ENCODE results near the gene RAB11B.
"Not testable (repeated sequence)": the region's sequence is repeated elsewhere in the genome, so short reads cannot be mapped to it uniquely, and the experiment has no call there.

The RAB11B gene

DNA sequence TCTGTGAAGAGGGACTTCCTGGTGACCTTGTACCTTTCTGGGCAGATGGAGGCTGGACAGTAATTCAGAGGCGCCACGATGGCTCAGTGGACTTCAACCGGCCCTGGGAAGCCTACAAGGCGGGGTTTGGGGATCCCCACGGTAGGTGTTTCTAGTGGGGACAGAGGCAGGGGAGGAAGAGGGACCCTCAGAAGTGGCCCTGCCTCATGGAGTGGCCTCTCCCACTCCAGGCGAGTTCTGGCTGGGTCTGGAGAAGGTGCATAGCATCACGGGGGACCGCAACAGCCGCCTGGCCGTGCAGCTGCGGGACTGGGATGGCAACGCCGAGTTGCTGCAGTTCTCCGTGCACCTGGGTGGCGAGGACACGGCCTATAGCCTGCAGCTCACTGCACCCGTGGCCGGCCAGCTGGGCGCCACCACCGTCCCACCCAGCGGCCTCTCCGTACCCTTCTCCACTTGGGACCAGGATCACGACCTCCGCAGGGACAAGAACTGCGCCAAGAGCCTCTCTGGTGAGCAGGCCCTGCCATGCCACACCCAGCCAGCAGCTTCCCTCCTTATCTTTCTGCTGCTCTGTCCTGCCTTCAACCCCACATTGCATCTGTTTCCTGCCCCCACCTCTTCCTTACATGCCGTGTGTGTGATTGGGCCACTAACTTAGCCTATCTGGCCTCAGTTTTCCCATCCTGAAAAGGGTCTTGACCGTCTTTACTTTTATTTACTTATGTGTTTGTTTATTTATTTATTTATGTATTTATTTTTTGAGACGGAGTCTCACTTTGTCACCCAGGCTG, 19.0 kb upstream of the RAB11B start:
- no peak for DNase-seq

DNA sequence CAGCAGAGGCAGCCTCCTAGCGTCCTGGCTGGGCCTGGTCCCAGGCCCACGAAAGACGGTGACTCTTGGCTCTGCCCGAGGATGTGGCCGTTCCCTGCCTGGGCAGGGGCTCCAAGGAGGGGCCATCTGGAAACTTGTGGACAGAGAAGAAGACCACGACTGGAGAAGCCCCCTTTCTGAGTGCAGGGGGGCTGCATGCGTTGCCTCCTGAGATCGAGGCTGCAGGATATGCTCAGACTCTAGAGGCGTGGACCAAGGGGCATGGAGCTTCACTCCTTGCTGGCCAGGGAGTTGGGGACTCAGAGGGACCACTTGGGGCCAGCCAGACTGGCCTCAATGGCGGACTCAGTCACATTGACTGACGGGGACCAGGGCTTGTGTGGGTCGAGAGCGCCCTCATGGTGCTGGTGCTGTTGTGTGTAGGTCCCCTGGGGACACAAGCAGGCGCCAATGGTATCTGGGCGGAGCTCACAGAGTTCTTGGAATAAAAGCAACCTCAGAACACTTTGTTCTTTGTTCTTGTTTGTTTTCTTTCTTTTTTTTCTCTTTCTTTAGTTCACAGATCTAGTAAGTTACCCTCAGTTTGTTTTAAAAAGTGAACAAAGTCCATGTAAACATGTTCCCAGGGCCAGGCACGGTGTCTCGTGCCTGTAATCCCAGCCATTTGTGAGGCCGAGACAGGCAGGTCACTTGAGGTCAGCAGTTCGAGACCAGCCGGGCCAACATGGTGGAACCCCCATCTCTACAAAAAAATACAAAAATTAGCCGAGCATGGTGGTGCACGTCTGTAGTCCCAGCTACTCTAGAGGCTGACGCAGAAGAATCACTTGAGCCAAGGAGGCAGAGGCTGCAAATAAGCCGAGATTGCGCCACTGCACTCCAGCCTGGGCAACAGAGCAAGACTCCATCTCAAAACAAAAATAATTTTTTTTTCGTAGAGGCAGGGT, 16.0 kb upstream of the RAB11B start:
- DNase-seq: no peak

DNA sequence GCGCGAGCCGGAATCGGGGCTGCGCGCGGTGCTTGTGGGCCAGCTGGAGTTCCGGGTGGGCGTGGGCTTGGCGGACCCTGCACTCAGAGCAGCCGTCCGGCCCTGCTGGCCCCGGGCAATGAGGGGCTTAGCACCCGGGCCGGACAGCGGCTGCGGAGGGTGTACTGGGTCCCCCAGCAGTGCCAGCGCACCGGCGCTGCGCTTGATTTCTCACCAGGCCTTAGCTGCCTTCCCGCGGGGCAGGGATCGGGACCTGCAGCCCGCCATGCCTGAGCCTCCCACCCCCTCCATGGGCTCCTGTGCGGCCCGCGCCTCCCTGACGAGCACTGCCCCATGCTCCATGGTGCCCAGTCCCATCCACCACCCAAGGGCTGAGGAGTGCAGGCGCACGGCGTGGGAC, 14.4 kb upstream of the RAB11B start:
- DNase-seq: not testable (repeated sequence)

DNA sequence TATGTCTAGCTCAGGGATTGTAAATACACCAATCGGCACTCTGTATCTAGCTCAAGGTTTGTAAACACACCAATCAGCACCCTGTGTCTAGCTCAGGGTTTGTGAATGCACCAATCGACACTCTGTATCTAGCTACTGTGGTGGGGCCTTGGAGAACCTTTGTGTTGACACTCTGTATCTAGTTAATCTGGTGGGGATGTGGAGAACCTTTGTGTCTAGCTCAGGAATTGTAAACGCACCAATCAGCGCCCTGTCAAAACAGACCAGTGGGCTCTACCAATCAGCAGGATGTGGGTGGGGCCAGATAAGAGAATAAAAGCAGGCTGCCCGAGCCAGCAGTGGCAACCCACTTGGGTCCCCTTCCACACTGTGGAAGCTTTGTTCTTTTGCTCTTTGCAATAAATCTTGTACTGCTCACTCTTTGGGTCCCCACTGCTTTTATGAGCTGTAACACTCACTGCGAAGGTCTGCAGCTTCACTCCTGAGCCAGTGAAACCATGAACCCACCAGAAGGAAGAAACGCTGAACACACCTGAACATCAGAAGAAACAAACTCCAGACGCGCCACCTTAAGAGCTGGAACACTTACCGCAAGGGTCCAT, 13.7 kb upstream of the RAB11B start:
- DNase-seq: not testable (repeated sequence)

DNA sequence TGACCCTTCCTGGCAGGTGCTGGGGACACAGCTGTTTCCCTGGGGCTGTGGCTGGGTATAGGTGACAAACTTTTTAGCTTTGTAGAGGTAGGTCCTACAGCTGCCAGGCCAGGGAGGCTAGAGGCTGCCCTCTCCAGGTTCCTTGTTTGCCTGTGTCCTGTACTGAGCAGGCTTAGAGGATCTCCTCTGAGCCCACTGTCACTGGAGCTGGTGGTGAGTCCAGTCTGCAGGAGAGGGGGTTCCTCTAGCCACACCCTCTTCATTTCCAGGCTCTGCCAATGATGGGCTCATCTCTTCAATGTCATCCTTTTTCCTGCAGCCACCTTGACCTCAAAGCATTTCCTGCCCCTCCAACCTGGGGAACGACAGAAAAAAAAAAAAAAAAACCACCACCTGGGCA, 12.6 kb upstream of the RAB11B start:
- no peak for DNase-seq

DNA sequence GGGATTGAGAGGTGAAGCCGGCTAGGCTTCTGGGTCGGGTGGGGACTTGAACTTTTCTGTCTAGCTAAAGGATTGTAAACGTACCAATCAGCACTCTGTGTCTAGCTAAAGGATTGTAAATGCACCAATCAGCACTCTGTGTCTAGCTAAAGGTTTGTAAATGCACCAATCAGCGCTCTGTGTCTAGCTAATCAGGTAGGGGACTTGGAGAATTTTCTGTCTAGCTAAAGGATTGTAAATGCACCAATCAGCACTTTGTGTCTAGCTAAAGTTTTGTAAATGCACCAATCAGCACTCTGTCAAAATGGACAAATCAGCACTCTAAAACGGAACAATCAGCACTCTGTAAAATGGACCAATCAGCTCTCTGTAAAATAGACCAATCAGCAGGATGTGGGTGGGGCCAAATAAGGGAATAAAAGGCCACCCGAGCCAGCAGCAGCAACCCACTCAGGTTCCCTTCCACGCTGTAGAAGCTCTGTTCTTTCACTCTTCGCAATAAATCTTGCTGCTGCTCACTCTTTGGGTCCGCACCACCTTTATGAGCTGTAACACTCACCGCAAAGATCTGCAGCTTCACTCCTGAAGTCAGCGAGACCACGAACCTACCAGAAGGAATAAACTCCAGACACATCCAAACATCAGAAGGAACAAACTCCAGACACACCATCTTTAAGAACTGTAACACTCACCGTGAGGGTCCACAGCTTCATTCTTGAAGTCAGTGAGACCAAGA, 10.8 kb upstream of the RAB11B start:
- not testable (repeated sequence) for DNase-seq

DNA sequence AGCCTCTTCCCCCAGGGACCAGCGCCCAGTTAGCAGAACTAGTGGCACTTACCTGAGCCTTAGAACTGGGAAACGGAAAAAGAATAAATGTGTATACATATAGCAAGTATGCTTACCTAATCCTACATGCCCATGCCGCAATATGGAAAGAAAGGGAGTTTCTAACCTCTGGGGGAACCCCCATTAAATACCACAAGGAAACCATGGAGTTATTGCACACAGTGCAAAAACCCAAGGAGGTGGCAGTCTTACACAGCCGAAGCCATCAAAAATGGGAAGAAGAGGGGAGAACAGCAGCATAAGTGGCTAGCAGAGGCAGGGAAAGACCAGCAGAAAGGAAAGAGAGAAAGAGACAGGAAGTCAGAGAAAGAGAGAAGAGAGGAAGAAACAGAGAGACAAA, 5.6 kb upstream of the RAB11B start:
- not testable (repeated sequence) for DNase-seq

DNA sequence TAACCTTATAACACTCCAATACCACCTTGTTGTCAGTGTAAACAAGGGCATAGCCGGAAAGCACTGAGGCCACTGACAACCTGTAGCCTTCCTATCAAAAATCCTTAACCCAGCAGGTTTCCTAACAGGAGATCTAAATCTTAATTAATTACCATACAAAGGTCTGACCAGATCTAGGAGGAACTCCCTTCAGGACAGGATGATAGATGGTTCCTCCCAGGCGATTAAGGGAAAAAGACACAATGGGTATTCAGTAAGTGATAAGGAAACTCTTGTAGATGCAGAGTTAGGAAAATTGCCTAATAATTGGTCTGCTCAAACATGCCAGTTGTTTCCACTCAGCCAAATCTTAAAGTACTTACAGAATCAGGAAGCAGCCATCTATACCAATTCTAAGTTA, 5.1 kb upstream of the RAB11B start:
- DNase-seq: not testable (repeated sequence)

DNA sequence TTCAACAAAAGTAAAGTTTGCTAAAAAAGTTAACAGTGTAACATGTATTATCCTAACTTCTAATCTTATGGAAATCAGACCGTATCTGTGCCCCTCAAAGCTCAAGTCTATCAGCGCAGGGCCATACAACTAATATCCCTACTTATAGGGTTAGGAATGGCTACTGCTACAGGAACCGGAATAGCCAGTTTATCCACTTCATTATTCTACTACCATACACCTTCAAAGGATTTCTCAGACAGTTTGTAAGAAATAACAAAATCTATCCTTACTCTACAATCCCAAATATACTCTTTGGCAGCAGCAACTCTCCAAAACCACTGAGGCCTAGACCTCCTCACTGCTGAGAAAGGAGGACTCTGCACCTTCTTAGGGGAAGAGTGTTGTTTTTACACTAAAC, 4.6 kb upstream of the RAB11B start:
- DNase-seq: not testable (repeated sequence)

DNA sequence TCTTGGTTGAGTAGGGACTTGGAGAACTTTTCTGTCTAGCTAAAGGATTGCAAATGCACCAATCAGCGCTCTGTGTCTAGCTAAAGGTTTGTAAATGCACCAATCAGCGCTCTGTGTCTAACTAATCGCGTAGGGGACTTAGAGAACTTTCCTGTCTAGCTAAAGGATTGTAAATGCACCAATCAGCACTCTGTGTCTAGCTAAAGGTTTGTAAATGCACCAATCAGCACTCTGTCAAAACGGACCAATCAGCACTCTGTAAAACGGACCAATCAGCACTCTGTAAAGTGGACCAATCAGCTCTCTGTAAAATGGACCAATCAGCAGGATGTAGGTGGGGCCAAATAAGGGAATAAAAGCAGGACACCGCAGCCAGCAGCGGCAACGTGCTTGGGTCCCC, 3.7 kb upstream of the RAB11B start:
- DNase-seq: not testable (repeated sequence)

DNA sequence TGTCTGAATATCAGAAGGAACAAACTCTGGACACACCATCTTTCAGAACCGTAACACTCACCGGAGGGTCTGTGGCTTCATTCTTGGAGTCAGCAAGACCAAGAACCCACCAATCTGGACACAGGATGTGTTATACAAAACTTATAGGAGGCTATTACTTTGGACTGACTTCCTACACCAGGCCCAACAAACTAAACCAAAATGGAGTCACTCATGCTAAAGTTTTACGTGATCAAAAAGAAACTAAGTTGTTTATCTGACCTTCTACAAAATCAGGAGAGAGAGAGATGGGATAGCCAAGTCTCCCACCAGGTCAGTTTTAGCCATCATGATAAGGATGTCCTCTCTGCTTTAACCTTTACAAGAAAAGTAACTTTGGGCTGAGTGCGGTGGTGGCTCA, 3.2 kb upstream of the RAB11B start:
- no peak for DNase-seq

DNA sequence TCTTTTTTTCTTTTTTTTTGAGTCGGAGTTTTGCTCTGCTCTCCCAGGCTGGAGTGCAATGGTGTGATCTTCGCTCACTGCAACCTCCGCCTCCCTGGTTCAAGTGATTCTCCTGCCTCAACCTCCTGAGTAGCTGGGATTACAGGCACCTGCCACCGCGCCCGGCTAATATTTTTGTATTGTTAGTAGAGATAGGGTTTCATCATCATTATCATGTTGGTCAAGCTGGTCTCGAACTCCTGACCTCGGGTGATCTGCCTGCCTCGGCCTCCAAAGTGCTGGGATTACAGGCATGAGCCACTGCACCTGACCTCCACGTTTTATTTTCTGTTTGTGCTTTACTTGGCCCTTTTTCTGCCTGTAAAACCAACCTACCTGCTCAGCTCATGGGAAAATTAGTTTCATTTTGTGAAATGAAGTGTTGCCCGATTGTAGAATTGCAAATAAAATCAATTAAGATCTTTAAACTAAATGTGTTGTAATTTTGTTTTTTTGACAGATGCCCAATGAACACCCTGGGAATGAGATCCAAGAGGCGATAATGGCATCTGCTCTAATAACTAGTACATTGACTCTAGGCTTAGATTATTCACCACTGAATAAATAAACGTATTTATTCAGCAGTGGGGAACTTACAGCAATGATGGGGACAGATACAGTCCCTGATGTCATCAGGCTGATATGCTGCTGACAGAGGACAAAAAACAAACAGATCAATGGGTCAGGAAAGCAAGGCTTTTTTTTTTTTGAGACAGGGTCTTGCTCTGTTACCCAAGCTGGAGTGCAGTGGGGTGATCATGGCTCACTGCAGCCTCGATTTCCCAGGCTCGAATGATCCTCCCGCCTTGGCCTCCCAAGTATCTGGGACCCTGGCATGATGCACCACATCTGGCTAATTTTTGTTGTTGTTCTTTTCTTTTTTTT, 2.2 kb upstream of the RAB11B start:
- no peak for DNase-seq

DNA sequence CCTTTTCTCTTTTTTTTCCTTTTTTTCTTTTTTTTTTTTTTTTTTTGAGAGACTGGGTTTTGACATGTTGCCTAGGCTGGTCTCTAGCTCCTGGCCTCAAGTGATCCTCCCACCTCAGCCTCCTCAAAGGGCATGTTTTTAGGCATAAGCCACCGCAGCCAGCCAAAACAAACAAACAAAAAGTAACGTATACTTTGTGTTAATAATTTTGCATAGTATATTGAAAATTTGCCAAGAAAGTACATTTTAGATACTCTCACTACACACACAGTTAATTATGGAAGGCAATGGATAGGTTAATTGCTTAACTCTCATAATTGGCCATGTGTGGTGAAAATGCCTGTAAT, 1.6 kb upstream of the RAB11B start:
- DNase-seq: no peak

DNA sequence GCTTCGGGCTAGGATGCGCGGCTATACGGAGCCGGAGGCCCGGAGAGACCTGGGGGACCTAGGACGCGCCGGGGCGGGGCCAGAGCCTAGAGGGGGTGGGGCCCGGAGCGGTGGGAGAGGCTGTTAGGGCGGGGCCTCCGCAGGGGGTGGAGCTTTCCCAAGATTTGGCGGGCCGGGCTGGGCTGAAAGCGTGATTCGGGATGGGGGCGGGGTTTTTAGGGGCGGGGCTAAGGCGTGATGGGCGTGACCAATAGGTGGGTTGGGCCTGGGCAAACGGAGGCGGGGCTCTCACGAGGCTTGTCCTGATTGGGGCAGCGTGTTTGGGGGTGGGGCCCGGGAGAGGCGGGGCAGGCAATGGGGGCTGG, 439 bp downstream of the RAB11B start:
- DNase-seq: peak; percentile 91

DNA sequence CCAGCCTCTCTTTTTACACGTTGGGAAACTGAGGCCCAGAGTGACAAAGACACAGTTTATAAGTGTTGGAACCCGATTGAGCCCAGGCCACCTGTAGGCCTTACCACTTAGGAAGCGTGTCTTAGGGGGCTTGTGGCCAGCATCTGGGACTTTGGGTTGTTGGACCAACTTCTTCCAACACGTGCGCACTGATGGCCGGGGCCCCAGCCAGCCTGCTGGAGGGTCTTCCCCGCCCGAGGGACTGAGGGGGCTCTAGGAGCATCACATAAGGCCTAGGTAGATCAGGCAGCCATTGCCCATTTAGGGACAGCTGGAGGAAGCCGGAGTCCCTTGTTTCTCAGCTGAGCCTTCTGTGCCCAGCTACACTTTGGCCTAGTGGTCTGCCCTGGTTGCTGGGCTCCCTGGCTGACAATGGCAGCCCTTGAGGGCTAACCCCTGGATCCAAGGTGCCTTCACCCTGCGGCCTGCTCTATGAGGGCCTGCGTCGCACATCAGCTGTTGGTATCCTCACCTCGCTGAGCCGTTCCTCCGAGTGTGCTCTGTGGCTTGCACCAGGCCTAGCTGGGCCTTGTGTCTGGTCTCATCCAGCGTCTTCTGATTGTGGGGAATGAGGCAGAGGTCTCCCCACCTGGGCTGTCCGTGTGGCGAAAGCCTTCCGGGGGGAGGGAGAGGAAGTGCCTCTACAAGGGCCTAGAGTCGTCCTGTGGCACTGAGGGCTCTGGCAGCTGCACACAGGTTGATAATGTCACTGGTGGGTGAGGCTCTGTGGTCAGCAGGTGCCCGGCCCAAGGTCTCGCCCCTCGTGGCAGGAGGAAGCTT, 1.2 kb downstream of the RAB11B start:
- DNase-seq: no peak

DNA sequence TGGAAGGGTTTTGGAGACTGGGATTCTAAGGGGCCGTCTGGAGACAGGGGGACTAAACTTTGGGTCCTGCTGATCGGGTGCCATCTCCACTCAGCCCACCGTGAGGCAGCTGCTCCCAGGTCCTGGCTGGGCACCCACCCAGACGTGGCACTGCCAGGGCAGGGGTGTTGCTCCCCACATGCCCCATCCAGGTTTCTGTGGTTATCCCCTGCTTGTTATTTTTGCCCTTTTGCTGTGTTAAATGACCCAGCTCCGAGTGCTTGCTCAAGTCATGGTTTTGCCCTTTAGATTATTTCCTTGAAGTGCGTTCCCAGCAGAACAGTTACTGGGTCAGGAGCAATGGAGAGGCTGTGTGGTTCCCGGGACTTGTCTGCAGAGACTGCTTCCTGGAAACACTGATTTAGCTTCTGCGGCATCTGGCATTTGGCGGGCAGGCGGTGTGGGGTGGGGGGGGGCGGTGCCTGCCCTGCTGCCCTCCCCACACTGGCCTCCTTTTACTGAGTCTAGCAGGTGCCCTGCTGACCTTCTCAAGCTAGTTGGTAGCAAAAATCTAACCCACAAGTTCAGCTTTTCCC, 1.9 kb downstream of the RAB11B start:
- DNase-seq: no peak

DNA sequence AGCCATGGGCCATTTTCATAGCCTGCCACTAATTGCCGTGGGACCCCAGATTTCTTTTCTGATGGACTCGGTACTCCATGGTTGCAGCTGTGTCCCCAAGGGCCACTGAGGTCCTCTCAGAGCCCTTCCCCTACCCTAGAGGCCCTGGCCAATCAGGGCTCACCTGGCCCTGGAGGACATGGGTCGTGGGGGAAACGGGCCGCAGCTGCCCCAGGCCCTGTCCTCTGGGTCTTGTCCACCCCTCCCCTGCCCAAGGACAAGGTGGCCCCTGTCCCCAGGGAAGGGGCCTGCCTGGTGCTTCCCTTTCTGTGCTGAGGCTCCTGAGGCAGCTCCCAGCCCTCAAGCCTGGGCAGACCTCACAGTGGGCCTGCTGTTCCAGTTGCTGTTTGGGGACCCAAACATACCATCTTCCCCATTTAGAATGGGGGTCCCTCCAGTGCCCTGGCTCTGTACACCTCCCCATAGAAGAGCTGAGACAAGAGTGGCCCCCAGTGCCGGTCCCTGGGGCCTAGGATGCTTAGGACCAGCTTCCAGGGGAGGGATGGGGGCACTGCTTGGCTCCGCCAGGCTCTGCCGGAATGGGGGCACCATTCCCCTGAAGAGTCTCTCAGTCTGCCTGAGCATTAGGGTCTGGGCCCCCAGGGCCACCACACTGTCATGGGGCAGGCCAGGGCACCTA, 3.2 kb downstream of the RAB11B start:
- DNase-seq: no peak

DNA sequence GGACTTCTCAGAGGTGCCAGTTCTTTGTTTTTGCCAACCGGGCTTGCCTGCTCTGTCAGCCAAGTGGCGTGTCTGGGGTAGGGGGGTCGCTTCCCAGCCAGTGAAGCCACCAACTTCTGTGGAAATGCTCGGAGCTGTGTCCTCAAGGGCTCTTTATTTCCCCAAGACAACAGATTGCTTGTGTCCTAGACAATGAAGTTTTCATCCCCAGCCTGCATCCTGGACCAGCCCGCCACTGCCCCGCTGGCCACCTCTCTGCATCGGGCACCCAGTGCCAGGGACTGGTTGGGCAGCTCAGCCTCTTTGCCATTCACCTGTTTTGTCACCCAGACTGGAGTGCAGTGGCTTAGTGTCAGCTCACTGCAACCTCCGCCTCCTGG, 3.7 kb downstream of the RAB11B start:
- DNase-seq: no peak

DNA sequence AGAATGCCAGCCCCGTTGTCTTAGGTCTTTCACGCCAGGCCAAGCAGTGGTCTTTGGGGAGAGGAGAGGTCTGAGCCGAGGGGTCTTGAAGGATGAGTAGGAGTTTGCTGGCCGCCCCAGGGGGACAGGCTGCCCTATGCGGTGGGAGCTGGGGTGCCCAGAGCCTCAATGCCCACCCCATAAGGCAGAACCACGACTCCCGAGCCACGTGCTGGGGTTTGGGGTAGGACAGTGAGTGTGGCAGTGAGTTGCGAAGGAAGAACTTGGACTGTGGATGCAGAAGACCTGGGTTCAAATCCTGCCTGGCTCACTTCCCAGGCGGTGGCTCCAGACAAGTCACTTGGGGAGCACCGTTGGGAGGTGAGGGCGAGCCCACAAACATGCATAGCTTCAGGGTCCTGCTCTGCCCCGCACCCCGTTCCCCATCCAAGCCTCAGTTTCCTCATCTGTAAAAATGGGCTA, 5.5 kb downstream of the RAB11B start:
- no peak for DNase-seq

DNA sequence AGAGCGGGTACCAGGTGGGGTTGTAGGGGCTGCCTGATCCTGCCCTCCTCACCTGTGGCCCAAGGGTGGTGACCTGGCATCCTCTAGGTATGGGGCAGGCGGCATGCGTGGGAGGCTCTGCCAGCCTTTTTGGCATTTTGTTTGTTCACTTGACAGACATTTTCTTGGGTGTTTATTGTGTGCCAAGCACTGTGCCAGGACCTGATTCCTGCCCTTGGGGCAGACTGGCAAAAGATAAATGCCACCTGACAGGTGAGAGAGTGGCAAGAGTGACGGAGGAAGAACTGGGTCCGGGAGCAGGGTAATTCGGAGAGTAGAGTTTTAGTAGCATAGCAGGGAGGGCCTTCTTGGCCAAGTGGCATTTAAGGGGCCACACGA, 6.0 kb downstream of the RAB11B start:
- no peak for DNase-seq

All from CD4-positive, alpha-beta T cell treated with Interleukin-15 for 1 hour (primary cell).